Right lobe of liver (tissue), 6 donors: ENCODE results near the gene SYT9. TPM values are rescaled to one million over a fixed set of nuclear protein-coding genes. Genes with fewer than 3 reads are reported as not detected.
A peak's percentile ranks its signal among the peaks of the same experiment; 100 is the strongest.

Experiments
- ATAC-seq, 4 donors: fragments of 200-7000 bp; cut with Tn5 transposase; one replicate each; pipeline ENCODE4 v1.9.1; 2020; ENCODE audit warnings: mild to moderate bottlenecking in 4 of 4, moderate library complexity in 4 of 4
- DNase-seq, 3 donors: peaks; one replicate each; pipeline ENCODE4 v3.0.0-alpha.2; 2020
- H3K27ac ChIP-seq, 3 donors: fragments of 200-600 bp; one replicate each; pipeline ENCODE4 v1.8.0; 2022
- H3K27me3 ChIP-seq, 2 donors: fragments of 200-600 bp; one replicate each; pipeline ENCODE4 v1.8.0; 2022
- H3K36me3 ChIP-seq, 4 donors: fragments of 200-600 bp; sonication (generic) in 1 of 4; one replicate each; pipeline versions ENCODE4 v1.5.1 to v1.8.0; 2017 to 2022; ENCODE audit warnings: control low read depth in 1 of 4
- H3K4me1 ChIP-seq, 4 donors: fragments of 200-600 bp; sonication (generic) in 1 of 4; one replicate each; pipeline versions ENCODE4 v1.5.1 to v1.8.0; 2017 to 2022; ENCODE audit warnings: control low read depth in 1 of 4
- H3K4me3 ChIP-seq, 3 donors: fragments of 200-600 bp; one replicate each; pipeline ENCODE4 v1.8.0; 2022
- H3K9me3 ChIP-seq, 4 donors: fragments of 200-600 bp; sonication (generic) in 1 of 4; one replicate each; pipeline versions ENCODE4 v1.5.1 to v1.8.0; 2017 to 2022; ENCODE audit warnings: control low read depth in 1 of 4
- POLR2A ChIP-seq: fragments of 450-650 bp; IDR thresholded peaks from one replicate; pipeline ENCODE4 v1.6.1; 2017; ENCODE audit warnings: antibody characterized with exemption, mild to moderate bottlenecking
- WGBS: methylation state at CpG from one replicate; pipeline ENCODE4 v1.1.6; 2018; ENCODE audit warnings: low coverage, low lambda C conversion rate; ENCODE audit not compliant: insufficient coverage; ENCODE audit errors: missing lambda C conversion rate; 5-methylcytosine and 5-hydroxymethylcytosine counted together
- intact Hi-C, 2 donors: fragments of 100-400 bp; cut with DNase I; formaldehyde crosslinking; loops; one replicate each; pipeline versions ENCODE4 v1.11.2 to v1.14.1; 2022
- long read RNA-seq: library from polyadenylated mRNA; unstranded; transcript quantifications from one replicate; pipeline ENCODE4 v2.0.0, GENCODE V29; 2019
- total RNA-seq, 6 experiments: library from RNA; depleted of rRNA in 2 of 6; stranded (reverse); fragments of >200 nt in 2 of 6; fragmentation: NEBNext Ultra II Directional in 3 of 6; extraction: Animal tissue kit (Norgen Biotek cat#: 25700) in 3 of 6; gene quantifications; one replicate each; pipeline versions ENCODE4 v1.1.0 to v1.2.4, GENCODE V29; 2016 to 2023
- TF ChIP-seq, protein P1 (sequence below), 4 donors: fragments of 200-600 bp in 3 of 4; fragments of 450-650 bp in 1 of 4; IDR thresholded peaks; one replicate each; pipeline versions ENCODE4 v1.5.1 to v1.8.0; 2016 to 2022; ENCODE audit warnings: antibody characterized with exemption in 4 of 4, mild to moderate bottlenecking in 2 of 4
- donor health status: DM: no; HTN: yes; CAD: no.
- donor health status: DM: no; HTN: no; CAD: no.
- donor health status: DM: no; HTN: no; CAD: no.
- donor health status: DM: no; HTN: yes; CAD: no.
- donor health status: DM: no; HTN: yes; CAD: no.

Gene SYT9
- total RNA-seq, result 10 to 100 TPM in 2 of 6 experiments, 1 to 10 TPM in 4; 3.0 to 12.6 (median 4.5) TPM
- long read RNA-seq, partial matches to known transcripts, result 0 of 1 reads
- long read RNA-seq, other reads (novel, unspliced or antisense), result 1 of 1 reads

- intact Hi-C loops, result no loop called here
- WGBS, result 0% methylated on average over 1 of the region's 84 CpGs
- ATAC-seq (peak; percentile 93 to 97 (median 94)), DNase-seq (peak; percentile 85 to 89 (median 88))
- TF ChIP-seq POLR2A, result peak; percentile 26
- TF ChIP-seq, protein P1, sequence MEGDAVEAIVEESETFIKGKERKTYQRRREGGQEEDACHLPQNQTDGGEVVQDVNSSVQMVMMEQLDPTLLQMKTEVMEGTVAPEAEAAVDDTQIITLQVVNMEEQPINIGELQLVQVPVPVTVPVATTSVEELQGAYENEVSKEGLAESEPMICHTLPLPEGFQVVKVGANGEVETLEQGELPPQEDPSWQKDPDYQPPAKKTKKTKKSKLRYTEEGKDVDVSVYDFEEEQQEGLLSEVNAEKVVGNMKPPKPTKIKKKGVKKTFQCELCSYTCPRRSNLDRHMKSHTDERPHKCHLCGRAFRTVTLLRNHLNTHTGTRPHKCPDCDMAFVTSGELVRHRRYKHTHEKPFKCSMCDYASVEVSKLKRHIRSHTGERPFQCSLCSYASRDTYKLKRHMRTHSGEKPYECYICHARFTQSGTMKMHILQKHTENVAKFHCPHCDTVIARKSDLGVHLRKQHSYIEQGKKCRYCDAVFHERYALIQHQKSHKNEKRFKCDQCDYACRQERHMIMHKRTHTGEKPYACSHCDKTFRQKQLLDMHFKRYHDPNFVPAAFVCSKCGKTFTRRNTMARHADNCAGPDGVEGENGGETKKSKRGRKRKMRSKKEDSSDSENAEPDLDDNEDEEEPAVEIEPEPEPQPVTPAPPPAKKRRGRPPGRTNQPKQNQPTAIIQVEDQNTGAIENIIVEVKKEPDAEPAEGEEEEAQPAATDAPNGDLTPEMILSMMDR (IDR thresholded peaks at IDR 0.05), result no peak
- Histone ChIP-seq H3K4me1 (peaks cover 0 to 13% (median 6%) of the 10 kb centered on the region in 4 donors), H3K9me3 (no peaks in the 10 kb centered on the region), H3K27me3 (no peaks in the 10 kb centered on the region), H3K36me3 (no peaks in the 10 kb centered on the region), H3K4me3 (peak within 1 kb of the TSS; percentile 70 to 82 (median 75)), H3K27ac (peak within 1 kb of the TSS in 2 of 3 donors; percentile 20 to 76)
These were observed at the start of gene SYT9 for GRCh38 chr11:7251836-7252682. Gene SYT9 (plus strand): TSS chr11:7251904. CDS start chr11:7252187, 283 bp downstream.

GRCh38 chr11:7202412-7202811 is 49.3 kb upstream of the SYT9 start:
- no peak for ATAC-seq
- DNase-seq, result no peak
- intact Hi-C loops, result no loop called here
- no peak overlapping the region for H3K4me3 ChIP-seq
- H3K27ac ChIP-seq, result no peak overlapping the region
- no peaks in the 10 kb centered on the region for H3K36me3 ChIP-seq
- TF ChIP-seq, protein P1 (IDR thresholded peaks at IDR 0.05), result no peak
- TF ChIP-seq POLR2A, result no peak
- 86% methylated on average over 2 of the region's 3 CpGs for WGBS
- H3K4me1 ChIP-seq, result no peaks in the 10 kb centered on the region
- H3K9me3 ChIP-seq, result no peaks in the 10 kb centered on the region
- peaks cover 0 to 2% of the 10 kb centered on the region in 2 donors for H3K27me3 ChIP-seq

GRCh38 chr11:7204778-7205177 is 46.9 kb upstream of the SYT9 start:
- no peaks in the 10 kb centered on the region for H3K9me3 ChIP-seq
- WGBS, result 48% methylated on average over 4 of the region's 4 CpGs
- intact Hi-C loops, result no loop called here
- TF ChIP-seq POLR2A, result no peak
- TF ChIP-seq, protein P1 (IDR thresholded peaks at IDR 0.05), result no peak
- no peaks in the 10 kb centered on the region for H3K27me3 ChIP-seq
- H3K36me3 ChIP-seq, result no peaks in the 10 kb centered on the region
- DNase-seq, result no peak
- H3K27ac ChIP-seq, result no peak overlapping the region
- H3K4me1 ChIP-seq, result no peaks in the 10 kb centered on the region
- no peak for ATAC-seq
- no peak overlapping the region for H3K4me3 ChIP-seq

DNA sequence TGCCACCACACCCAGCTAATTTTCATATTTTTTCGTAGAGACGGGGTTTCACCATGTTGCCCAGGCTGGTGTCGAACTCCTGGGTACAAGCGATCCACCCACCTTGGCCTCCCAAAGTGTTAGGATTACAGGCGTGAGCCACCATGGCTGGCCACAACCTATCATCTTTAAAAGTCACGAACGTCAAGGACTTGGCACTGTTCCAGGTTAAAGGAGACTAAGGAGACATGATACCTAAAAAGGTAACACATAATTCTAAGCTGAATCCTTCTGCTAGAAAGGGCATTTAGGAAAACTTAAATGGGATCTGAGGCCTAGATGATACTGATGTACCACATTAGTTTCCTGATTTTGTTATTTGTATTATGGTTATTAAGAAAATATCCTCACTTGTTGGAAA is 43.3 kb upstream of the SYT9 start:
- Histone ChIP-seq H3K27ac (no peak overlapping the region), H3K27me3 (no peaks in the 10 kb centered on the region), H3K9me3 (no peaks in the 10 kb centered on the region), H3K36me3 (no peaks in the 10 kb centered on the region), H3K4me1 (no peaks in the 10 kb centered on the region), H3K4me3 (no peak overlapping the region)
- ATAC-seq (no peak), DNase-seq (no peak)
- no peak for TF ChIP-seq POLR2A
- TF ChIP-seq, protein P1 (IDR thresholded peaks at IDR 0.05), result no peak
- intact Hi-C loops, result no loop called here
- WGBS, result 72% methylated on average over 7 of the region's 7 CpGs
